IPS-NIHi7 (cell line): ENCODE data around the gene OTX2.

Experiments
- DNase-seq: peaks from one replicate; pipeline ENCODE4 v3.0.0; 2012; ENCODE audit warnings: mixed read lengths; ENCODE audit errors: extremely low spot score

OTX2 gene

DNA sequence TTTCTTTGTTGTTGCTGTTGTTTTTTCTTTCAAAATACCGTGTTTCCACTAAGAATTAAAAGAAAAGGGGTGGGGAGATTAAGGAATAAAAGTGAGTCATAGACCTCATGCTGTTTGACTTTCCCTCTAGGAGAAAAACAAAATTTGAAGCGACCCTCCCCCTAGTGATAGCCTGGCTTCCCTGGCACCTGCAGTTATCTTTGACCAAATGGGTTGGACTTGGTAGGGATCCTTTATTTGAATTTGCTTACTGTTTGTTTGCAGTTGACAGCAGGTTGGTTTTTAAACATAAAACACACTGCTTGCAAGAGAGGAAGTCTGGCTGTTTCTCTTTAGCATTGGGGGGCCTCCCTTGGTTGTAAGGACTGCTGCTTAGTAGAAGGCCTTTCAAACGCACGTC lies 14.0 kb downstream of the OTX2 start:
- DNase-seq: no peak

DNA sequence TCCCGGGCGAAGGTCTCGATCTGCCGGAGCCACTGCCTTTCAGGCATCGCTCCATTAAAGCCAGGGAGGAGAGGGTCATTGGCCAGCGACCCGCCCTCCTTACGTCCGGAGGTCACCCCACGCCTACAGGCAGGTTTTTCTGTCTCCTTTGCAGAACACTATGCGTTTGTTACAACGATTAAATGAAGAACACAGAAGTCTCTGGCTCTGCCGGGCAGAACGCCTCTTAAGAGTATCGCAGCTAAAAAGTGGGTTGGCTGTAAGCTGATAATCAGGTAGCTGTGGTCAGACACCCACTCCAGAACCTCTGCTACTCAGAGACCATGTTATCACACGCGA lies 15.0 kb downstream of the OTX2 start:
- DNase-seq: no peak

DNA sequence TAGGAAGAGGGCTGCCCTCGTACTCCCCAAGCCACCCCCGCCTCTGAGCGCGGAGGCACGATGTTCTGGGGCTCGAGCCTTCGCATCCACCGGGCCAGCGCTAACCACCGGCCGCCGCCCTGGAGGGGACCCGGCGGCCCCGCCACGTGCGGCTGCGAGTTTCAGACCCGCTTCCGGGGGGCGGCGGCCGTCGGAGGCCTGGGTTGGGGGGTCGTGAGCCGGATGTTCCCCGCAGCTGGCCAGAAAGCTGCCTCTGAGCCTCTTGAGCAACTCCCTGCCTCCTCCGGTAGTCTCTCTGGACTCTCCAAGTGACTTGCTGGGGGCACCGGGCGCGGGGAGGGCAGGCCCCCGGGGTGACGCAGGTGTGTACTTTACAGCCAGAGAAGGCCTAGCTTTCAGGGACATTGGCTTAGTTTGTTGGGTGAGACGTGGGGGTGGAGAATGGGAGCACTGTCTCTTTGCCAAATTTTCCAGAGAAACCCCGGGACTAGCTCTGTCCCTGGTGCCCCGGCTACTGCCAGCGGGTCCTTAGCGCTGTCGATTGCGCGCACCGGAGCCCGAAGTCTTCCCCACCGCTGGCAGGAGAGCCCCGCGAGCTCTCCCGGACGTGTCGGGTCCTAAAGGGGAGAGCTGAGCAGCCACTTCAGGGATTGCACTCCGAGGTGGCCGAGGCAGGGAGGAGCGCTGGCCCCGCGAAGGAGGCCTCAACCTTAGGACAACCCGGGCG lies 15.6 kb downstream of the OTX2 start:
- no peak for DNase-seq

DNA sequence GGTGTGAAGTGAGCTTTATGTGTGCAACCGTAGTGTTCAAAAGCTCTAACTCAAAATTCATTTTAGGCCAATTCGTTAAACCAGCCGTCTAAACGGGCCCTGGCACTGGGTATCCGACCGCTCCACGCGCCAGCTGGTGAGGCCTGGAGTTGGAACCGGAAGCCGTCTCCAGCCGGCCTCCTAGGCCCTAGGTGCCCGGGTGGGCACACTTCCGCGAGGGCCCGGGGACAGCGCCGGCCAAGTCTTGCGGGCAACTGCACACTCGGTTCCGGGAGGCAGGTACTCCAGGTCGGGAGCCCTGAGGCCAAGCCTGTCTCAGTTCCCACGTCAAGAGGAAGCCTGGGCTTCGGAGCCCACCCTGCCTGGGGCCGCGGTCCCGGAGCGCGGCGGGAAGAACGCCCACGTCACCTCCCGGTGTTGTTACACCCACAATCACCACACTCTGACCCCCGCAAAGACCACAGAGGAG lies 16.2 kb downstream of the OTX2 start:
- DNase-seq: no peak

GRCh38 chr14:56789955-56790354 lies 20.3 kb downstream of the OTX2 start:
- DNase-seq: no peak

DNA sequence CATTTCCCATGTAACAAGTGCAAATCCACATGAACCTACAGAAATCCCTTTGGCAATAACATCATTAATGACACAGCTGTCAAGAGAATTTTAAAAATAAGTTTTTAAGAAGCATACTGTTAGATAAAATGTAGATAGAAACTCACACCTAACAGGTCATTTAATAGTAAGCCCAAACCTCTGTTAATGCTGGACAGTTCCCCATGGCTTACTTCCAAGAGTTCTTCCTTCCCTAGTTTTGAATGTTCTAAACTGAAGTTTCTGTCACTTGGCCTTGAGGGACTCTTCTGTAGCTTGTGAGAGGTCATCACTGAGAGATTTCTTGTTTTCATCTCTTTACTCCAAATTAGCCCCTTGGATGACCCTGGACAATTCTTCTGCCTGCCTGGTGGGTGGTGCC lies 22.7 kb downstream of the OTX2 start:
- no peak for DNase-seq

GRCh38 chr14:56782711-56783110 lies 27.6 kb downstream of the OTX2 start:
- no peak for DNase-seq

GRCh38 chr14:56774503-56774902 lies 35.8 kb downstream of the OTX2 start:
- DNase-seq: no peak

GRCh38 chr14:56770512-56770911 lies 39.8 kb downstream of the OTX2 start:
- DNase-seq: no peak

GRCh38 chr14:56760164-56760914 lies 49.9 kb downstream of the OTX2 start:
- no peak for DNase-seq

DNA sequence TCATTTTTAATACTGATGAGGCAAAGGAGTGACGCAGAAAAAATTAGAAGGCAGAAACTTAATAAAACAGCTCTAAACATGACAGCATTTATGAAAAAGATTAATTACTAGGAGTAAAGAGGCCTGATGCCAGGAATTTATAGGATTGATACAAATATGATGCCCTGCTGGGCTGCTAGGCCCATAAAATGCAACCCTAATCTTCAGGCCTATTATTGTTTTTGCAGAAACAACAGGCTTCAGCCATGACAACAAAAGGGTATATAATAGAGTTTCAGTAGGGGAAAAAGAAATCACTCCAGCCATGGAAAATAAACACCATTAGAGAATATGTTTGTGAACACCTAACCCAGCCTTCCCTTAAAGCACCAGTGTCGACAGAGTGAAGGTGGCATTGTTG lies 50.6 kb downstream of the OTX2 start:
- DNase-seq: no peak

GRCh38 chr14:56759094-56759493 lies 51.2 kb downstream of the OTX2 start:
- DNase-seq: no peak

- DNase-seq: no peak
These were observed 55.4 kb downstream of the OTX2 start for GRCh38 chr14:56754921-56755320.

DNA sequence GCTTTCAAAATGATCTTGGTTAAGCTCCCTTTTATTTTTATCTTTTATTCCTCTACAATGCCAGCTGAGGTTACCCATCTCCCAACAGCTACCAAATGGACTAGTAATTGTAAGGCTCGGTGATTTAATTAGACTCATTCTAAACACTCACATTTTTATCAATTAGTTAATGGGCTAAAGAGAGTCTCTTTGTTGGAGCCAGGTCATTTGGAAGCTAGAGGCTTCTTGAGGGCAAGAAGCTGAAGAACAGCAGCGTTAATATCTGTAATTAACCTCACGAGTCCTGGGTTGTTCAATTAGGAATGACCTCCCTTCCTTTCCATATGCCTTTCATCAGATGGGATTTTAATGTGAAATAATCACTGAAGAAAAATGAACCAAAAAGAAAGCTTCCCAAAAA lies 56.9 kb downstream of the OTX2 start:
- no peak for DNase-seq

DNA sequence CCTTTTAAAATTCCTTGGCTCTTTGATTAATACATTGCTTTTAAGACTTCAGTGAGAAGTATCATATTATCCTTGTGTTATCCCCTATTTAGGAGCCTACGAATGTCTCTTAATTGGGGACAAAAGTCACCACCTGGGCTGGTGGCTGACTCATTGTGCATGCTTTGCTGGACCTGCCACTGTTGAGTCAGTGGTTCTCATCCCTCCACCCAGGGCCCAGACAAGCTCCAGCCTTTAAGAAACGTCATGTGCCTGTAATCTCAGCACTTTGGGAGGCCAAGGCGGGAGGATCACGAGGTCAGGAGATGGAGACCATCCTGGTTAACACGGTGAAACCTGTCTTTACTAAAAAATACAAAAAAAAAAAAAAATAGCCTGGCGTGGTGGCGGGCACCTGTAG lies 57.9 kb downstream of the OTX2 start:
- no peak for DNase-seq

DNA sequence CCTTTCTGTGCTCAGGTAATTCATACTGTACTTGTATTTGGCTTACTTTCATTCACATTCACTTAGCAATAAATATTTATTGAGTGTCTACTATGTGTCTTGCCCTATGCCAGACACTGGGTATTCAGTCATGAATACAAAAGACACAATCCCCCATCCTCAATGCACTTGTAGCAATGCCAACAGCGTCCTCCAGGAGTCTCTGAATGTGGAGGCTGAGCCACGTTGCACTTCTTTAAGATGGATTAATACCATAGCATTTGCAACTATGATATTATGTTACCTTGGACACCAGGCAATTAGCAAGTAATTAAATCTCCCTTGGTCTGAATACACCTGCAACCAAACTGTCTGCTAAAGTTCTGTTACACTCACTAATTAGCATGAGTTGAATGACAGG lies 58.8 kb downstream of the OTX2 start:
- DNase-seq: no peak
